PFSK-1 (cell line): ENCODE measurements around the gene PRKAR1B.

Experiments used
- FOXP2 ChIP-seq: optimal IDR thresholded peaks from 2 replicates; pipeline ENCODE3; 2011; ENCODE audit warnings: borderline replicate concordance, control low read depth, inconsistent platforms; ENCODE audit not compliant: insufficient read depth; ENCODE audit errors: extremely low read length, extremely low read depth
- POLR2AphosphoS5 ChIP-seq: IDR thresholded peaks from 2 replicates; pipeline ENCODE4 v1.6.1; 2012; ENCODE audit warnings: low read depth, mild to moderate bottlenecking, control low read depth, low read length, moderate library complexity
- REST ChIP-seq, 2 experiments: IDR thresholded peaks; 2 replicates each; pipeline versions ENCODE4 v1.6.1 to v1.8.0; 2011 to 2012; ENCODE audit warnings: low read depth in 2 of 2, low read length in 2 of 2, control low read depth in 1 of 2, inconsistent platforms in 1 of 2, mild to moderate bottlenecking in 1 of 2, moderate library complexity in 1 of 2; ENCODE audit not compliant: insufficient read depth in 1 of 2
- SIN3A ChIP-seq: IDR thresholded peaks from 2 replicates; pipeline ENCODE4 v1.6.1; 2012; ENCODE audit warnings: mild to moderate bottlenecking, low read length, moderate library complexity, borderline replicate concordance; ENCODE audit not compliant: insufficient read depth
- TAF1 ChIP-seq: IDR thresholded peaks from 2 replicates; pipeline ENCODE4 v1.6.1; 2012; ENCODE audit warnings: low read length, control low read depth, borderline replicate concordance; ENCODE audit not compliant: insufficient read depth

GRCh38 chr7:620885-621284 is 106.2 kb downstream of the PRKAR1B start:
- TF ChIP-seq REST (IDR thresholded peaks at IDR 0.05; ENCODE audit: insufficient read depth in 1 of 2, low read depth in 2 of 2, low read length in 2 of 2) (no peak), POLR2AphosphoS5 (no peak), TAF1 (no peak), SIN3A (no peak), FOXP2 (no peak)
